GM12872 (cell line): ENCODE data around the gene QPCT.

Experiments
- CTCF ChIP-seq: IDR thresholded peaks from 3 replicates; pipeline ENCODE4 v1.5.1; 2011; ENCODE audit warnings: low read depth, mild to moderate bottlenecking, low read length, moderate library complexity; ENCODE audit not compliant: insufficient read depth

The QPCT gene

GRCh38 chr2:37326285-37326684 is 18.1 kb upstream of the QPCT start:
- TF ChIP-seq CTCF, result no peak

GRCh38 chr2:37326866-37327634 is 17.4 kb upstream of the QPCT start:
- TF ChIP-seq CTCF, result no peak

- no peak for TF ChIP-seq CTCF
Observed at GRCh38 chr2:37330681-37331080, 13.7 kb upstream of the QPCT start.

- no peak for TF ChIP-seq CTCF
Observed at GRCh38 chr2:37332560-37332959, 11.9 kb upstream of the QPCT start.

GRCh38 chr2:37333256-37333655 is 11.2 kb upstream of the QPCT start:
- TF ChIP-seq CTCF, result no peak

GRCh38 chr2:37335604-37336003 is 8.8 kb upstream of the QPCT start:
- no peak for TF ChIP-seq CTCF

GRCh38 chr2:37337620-37338280 is 6.7 kb upstream of the QPCT start:
- no peak for TF ChIP-seq CTCF
